Fibroblast of lung (primary cell): ENCODE measurements around the gene UBE2D2. TPM values are rescaled to one million over a fixed set of nuclear protein-coding genes. Genes with fewer than 3 reads are reported as not detected.
"Not testable (repeated sequence)": the region's sequence is repeated elsewhere in the genome, so short reads cannot be mapped to it uniquely, and the experiment has no call there.

Experiments used
- DNase-seq, 2 donors: peaks; one replicate each; pipeline versions ENCODE4 v3.0.0 to v3.0.0-alpha.2; 2010; ENCODE audit warnings: low read depth in 2 of 2
- H2AFZ ChIP-seq: 2 replicates; pipeline ENCODE4 v1.5.1; 2012; ENCODE audit warnings: low read length, control low read depth, inconsistent platforms
- H3K27ac ChIP-seq: 2 replicates; pipeline ENCODE4 v1.5.1; 2011; ENCODE audit warnings: low read length, control low read depth; ENCODE audit not compliant: insufficient read depth
- H3K27me3 ChIP-seq: 2 replicates; pipeline ENCODE4 v1.5.1; 2011; ENCODE audit warnings: mild to moderate bottlenecking, low read length; ENCODE audit not compliant: control insufficient read depth, insufficient read depth
- H3K36me3 ChIP-seq: 2 replicates; pipeline ENCODE4 v1.5.1; 2011; ENCODE audit warnings: low read length; ENCODE audit not compliant: control insufficient read depth, insufficient read depth
- H3K4me1 ChIP-seq: 2 replicates; pipeline ENCODE4 v1.5.1; 2011; ENCODE audit warnings: low read length; ENCODE audit not compliant: control insufficient read depth, insufficient read depth; ENCODE audit errors: extremely low read depth
- H3K4me2 ChIP-seq: 2 replicates; pipeline ENCODE4 v1.5.1; 2011; ENCODE audit warnings: low read length, control low read depth; ENCODE audit not compliant: insufficient read depth; ENCODE audit errors: extremely low read depth
- H3K4me3 ChIP-seq, 4 experiments: fragments of 200-600 bp in 1 of 4; sonication (generic) in 1 of 4; replicated peaks in 1 of 4; 2 replicates each; pipeline ENCODE4 v1.5.1; 2011 to 2016; ENCODE audit warnings: low read length in 4 of 4, low read depth in 3 of 4, mild to moderate bottlenecking in 3 of 4, control low read depth in 2 of 4, inconsistent platforms in 1 of 4, mixed read lengths in 1 of 4; ENCODE audit not compliant: insufficient read depth in 1 of 4; ENCODE audit errors: control extremely low read depth in 1 of 4
- H3K79me2 ChIP-seq: 2 replicates; pipeline ENCODE4 v1.5.1; 2012; ENCODE audit warnings: mild to moderate bottlenecking, low read length, inconsistent platforms; ENCODE audit not compliant: control insufficient read depth, insufficient read depth
- H3K9ac ChIP-seq: 2 replicates; pipeline ENCODE4 v1.5.1; 2011; ENCODE audit warnings: mild to moderate bottlenecking, low read length, control low read depth; ENCODE audit not compliant: insufficient read depth
- H3K9me3 ChIP-seq: 2 replicates; pipeline ENCODE4 v1.5.1; 2012; ENCODE audit warnings: low read depth, low read length; ENCODE audit not compliant: control insufficient read depth, insufficient read depth
- H4K20me1 ChIP-seq: 2 replicates; pipeline ENCODE4 v1.5.1; 2011; ENCODE audit warnings: low read length; ENCODE audit not compliant: control insufficient read depth, insufficient read depth; ENCODE audit errors: extremely low read depth
- CTCF ChIP-seq, 2 donors: IDR thresholded peaks in 1 of 2; conservative IDR thresholded peaks in 1 of 2; 1 replicate in 1 of 2; 2 replicates in 1 of 2; pipeline ENCODE4 v1.5.1; 2011 to 2012; ENCODE audit warnings: low read length in 2 of 2, control low read depth in 1 of 2, inconsistent platforms in 1 of 2, low read depth in 1 of 2, mild to moderate bottlenecking in 1 of 2
- EZH2 ChIP-seq: IDR thresholded peaks from 2 replicates; pipeline ENCODE4 v1.5.1; 2012; ENCODE audit warnings: low read length, control low read depth, mild to moderate bottlenecking; ENCODE audit errors: missing control alignments
- polyA plus RNA-seq, 2 donors: library from polyadenylated mRNA; depleted of rRNA in 1 of 2; stranded (reverse) in 1 of 2; unstranded in 1 of 2; fragments of >200 nt; gene quantifications; 2 replicates each; pipeline ENCODE4 v1.2.1, GENCODE V29; 2011 to 2012; ENCODE audit warnings: missing spikeins in 1 of 2
- total RNA-seq: library from RNA; depleted of rRNA; stranded (reverse); fragments of >200 nt; gene quantifications from 2 replicates; pipeline ENCODE4 v1.2.1, GENCODE V29; 2014

Gene UBE2D2
- total and polyA plus RNA-seq, 2 donors (not counting 1 experiment from before 2014, with no cell fraction given), result 56.5 to 62.9 TPM

GRCh38 chr5:139531772-139532169 lies 29.4 kb upstream of the UBE2D2 start:
- H3K4me3 ChIP-seq, result no peak overlapping the region
- H3K36me3 ChIP-seq, result no peaks in the 10 kb centered on the region
- no peaks in the 10 kb centered on the region for H3K9me3 ChIP-seq
- no peaks in the 10 kb centered on the region for H4K20me1 ChIP-seq
- H3K27ac ChIP-seq, result no peak overlapping the region
- no peak overlapping the region for H2AFZ ChIP-seq
- H3K4me1 ChIP-seq, result no peaks in the 10 kb centered on the region
- no peak overlapping the region for H3K4me2 ChIP-seq
- no peak overlapping the region for H3K9ac ChIP-seq
- H3K27me3 ChIP-seq, result no peaks in the 10 kb centered on the region
- no peak for DNase-seq
- no peaks in the 10 kb centered on the region for H3K79me2 ChIP-seq
- no peak for TF ChIP-seq CTCF (conservative IDR thresholded peaks at IDR 0.05 in 1 of 2, IDR thresholded peaks at IDR 0.05 in 1 of 2; ENCODE audit: low read depth in 1 of 2, low read length in 2 of 2)
- TF ChIP-seq EZH2, result no peak

DNA sequence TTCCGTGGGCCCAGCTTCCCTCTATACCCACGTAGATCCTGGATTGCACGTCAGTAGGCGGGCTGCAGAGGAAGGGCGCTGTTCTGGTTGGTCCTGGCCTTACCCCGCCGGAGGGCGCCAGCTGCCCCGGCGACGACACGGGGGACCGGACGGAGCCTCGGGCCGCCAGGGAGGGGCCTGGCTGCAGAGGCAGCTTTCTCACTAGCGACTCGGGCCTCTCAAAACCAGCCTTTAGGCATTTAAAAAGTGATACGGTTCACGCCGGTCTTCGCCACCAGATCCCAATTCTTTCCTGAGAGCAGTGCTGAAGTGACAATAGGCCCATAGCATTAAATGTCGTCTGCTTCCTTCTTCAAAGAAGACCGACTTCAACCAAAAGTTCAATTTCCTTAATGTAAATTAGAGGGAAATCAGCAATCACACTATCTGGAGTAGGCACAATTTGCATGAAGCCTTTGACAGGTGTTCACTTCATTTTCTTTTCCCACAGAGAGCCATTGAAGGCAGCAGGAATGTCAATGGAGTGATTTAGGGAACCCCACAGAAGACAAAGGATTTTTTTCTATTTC lies 17.6 kb upstream of the UBE2D2 start:
- no peaks in the 10 kb centered on the region for H3K9me3 ChIP-seq
- H3K27ac ChIP-seq, result no peak overlapping the region
- no peaks in the 10 kb centered on the region for H3K36me3 ChIP-seq
- H3K4me2 ChIP-seq, result no peak overlapping the region
- peak; percentile 25 to 43 for DNase-seq
- H3K79me2 ChIP-seq, result no peaks in the 10 kb centered on the region
- H3K27me3 ChIP-seq, result no peaks in the 10 kb centered on the region
- no peaks in the 10 kb centered on the region for H4K20me1 ChIP-seq
- TF ChIP-seq CTCF (conservative IDR thresholded peaks at IDR 0.05 in 1 of 2, IDR thresholded peaks at IDR 0.05 in 1 of 2; ENCODE audit: low read depth in 1 of 2, low read length in 2 of 2), result peak; percentile 14 to 15
- TF ChIP-seq EZH2, result no peak
- no peaks in the 10 kb centered on the region for H3K4me1 ChIP-seq
- H3K4me3 ChIP-seq, result no peak overlapping the region
- no peak overlapping the region for H3K9ac ChIP-seq
- H2AFZ ChIP-seq, result peak overlapping the region; percentile 67

- H3K9ac ChIP-seq, H3K9me3 ChIP-seq, H3K36me3 ChIP-seq, H3K79me2 ChIP-seq, H3K4me1 ChIP-seq, H2AFZ ChIP-seq, H3K27me3 ChIP-seq, H3K4me2 ChIP-seq, H3K27ac ChIP-seq, DNase-seq, H4K20me1 ChIP-seq, H3K4me3 ChIP-seq: not testable (repeated sequence)
These were observed 14.5 kb upstream of the UBE2D2 start for GRCh38 chr5:139546593-139546992.
